ENCODE data around the gene SFXN1.

SFXN1 gene

GRCh38 chr5:175541264-175541663, 62.9 kb downstream of the SFXN1 start:
- no peak for DNase-seq (ENCODE audit: low read depth in 2 of 2)

- DNase-seq (ENCODE audit: low read depth in 2 of 2), result no peak
Measured at GRCh38 chr5:175542232-175542965, 64.0 kb downstream of the SFXN1 start.

- DNase-seq (ENCODE audit: low read depth in 2 of 2), result no peak
Measured at GRCh38 chr5:175542966-175543235, 64.5 kb downstream of the SFXN1 start.

- DNase-seq (ENCODE audit: low read depth in 2 of 2), result no peak
Measured at GRCh38 chr5:175544108-175544511, 65.8 kb downstream of the SFXN1 start.

DNA sequence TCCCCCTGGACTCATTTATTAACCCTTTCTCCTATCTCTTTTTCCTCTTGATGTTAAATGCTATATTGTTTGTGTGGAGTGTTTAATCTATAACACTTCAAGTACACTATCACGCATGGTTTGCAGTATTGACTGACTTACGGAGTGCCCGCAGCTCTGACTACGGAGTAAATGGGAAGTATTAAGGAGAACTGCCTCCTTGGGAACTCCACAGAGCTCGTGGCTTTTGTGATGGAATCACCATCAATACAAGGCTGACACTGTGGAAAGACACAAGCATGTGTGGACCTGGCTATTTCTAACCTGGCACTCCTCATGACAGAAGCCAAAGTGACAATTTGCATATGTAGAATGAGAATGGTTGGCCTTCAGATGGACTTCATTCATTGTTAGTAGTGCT, 66.2 kb downstream of the SFXN1 start:
- no peak for DNase-seq (ENCODE audit: low read depth in 2 of 2)

DNA sequence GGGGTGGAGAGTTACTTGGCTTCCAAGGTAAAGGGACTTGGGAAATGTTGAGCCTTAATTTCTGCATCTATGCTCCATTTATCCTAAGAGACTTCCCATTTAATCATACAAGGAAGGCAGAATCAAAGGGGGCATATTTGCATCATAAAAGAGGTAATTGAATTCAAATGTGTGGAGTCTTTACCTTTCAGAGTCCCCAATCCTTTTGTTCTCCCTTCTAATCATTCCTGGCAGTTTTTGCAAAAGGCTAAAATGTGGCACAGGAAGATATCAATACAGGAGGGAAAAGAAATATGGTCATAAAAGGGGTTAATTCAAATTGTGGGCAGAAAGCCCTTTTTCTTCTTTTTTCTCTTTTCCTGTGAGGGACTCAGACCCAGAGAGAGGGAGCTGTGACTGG, 69.5 kb downstream of the SFXN1 start:
- no peak for DNase-seq (ENCODE audit: low read depth in 2 of 2)

- DNase-seq (ENCODE audit: low read depth in 2 of 2), result no peak
Measured at GRCh38 chr5:175548626-175549311, 70.4 kb downstream of the SFXN1 start.

GRCh38 chr5:175550055-175550805, 71.9 kb downstream of the SFXN1 start:
- DNase-seq (ENCODE audit: low read depth in 2 of 2), result no peak

DNA sequence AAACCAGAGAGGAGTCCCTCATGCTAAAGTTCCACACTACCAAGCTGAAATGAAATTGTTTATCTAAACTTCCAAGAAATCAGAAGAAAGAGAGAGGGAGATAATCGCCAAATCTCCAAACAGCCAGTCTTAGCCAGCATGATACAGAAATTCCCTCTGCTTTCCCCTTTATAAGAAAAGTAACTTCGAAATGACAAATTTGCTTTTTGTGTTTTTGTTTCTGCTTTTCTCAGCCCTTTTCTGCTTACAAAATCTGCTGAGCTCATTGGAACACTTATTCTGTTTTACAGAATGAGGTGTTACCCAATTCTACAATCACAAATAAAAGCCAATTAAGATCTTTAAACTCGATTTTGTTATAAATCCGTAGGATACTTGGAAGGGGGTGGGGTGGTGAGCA, 72.9 kb downstream of the SFXN1 start:
- no peak for DNase-seq (ENCODE audit: low read depth in 2 of 2)

GRCh38 chr5:175554296-175554695, 75.9 kb downstream of the SFXN1 start:
- no peak for DNase-seq (ENCODE audit: low read depth in 2 of 2)

GRCh38 chr5:175555168-175555785, 76.9 kb downstream of the SFXN1 start:
- DNase-seq (ENCODE audit: low read depth in 2 of 2), result no peak

- DNase-seq (ENCODE audit: low read depth in 2 of 2), result no peak
Measured at GRCh38 chr5:175556794-175557193, 78.4 kb downstream of the SFXN1 start.

GRCh38 chr5:175557778-175558177, 79.4 kb downstream of the SFXN1 start:
- no peak for DNase-seq (ENCODE audit: low read depth in 2 of 2)

- no peak for DNase-seq (ENCODE audit: low read depth in 2 of 2)
Measured at GRCh38 chr5:175558801-175559480, 80.6 kb downstream of the SFXN1 start.

DNA sequence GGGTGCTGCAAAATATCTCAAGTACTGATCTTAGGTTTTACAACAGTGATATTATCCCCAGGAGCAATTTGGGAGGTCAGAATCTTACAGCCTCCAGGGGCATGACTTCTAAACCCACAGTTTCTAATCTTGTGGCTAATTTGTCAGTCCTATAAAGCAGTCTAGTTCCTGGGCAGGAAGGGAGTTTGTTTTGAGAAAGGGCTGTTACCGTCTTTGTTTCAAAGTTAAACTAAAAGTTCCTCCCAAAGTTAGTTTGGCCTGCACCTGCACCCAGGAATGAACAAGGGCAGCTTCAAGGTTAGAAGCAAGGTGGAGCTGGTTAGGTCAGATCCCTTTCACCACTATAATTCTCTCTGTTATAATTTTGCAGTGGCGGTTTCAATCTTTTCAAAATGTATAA, 81.7 kb downstream of the SFXN1 start:
- no peak for DNase-seq (ENCODE audit: low read depth in 2 of 2)

DNA sequence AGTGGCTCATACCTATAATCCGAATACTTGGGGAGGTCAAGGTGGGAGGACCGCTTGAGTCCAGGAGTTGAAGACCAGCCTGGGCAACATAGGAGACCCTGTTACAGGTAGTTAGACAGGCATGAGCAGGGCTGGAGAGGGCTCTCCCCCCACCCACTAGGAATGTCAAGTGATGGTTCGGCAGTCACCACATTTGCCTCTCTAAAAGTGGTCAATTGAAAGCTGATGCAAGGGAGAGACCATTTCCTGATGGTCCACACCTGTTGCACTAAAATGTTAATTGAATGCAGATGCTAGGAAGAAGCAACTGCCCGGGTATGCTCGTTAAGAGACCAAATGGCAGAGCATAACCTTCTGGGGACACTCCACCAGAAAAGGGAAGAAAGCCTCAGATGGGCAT, 82.7 kb downstream of the SFXN1 start:
- no peak for DNase-seq (ENCODE audit: low read depth in 2 of 2)

GRCh38 chr5:175564716-175565115, 86.4 kb downstream of the SFXN1 start:
- no peak for DNase-seq (ENCODE audit: low read depth in 2 of 2)

- no peak for DNase-seq (ENCODE audit: low read depth in 2 of 2)
Measured at GRCh38 chr5:175566697-175567096, 88.3 kb downstream of the SFXN1 start.

DNA sequence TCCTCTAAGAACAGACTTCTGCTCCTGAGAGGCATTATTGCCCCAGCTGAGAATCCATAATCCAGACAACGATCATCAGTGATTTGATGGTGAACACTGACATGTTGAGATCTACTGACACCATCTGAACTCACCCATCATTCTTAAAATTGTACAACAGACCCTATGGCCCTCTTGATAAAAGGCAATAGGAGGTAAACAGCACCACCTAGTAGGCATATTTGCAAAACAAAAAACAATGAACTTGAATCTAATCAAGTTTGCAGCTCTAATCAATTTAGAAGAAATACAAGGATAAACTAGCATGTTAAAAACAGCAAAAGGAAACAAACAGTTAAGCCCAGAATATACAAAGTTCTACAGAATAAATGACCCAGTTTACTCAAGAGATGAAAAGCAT, 89.6 kb downstream of the SFXN1 start:
- no peak for DNase-seq (ENCODE audit: low read depth in 2 of 2)

GRCh38 chr5:175569701-175570100, 91.3 kb downstream of the SFXN1 start:
- no peak for DNase-seq (ENCODE audit: low read depth in 2 of 2)

GRCh38 chr5:175572886-175573285, 94.5 kb downstream of the SFXN1 start:
- DNase-seq (ENCODE audit: low read depth in 2 of 2), result no peak
